HL-60 (cell line): ENCODE results near the gene ANKRD44.

Source experiments
- DNase-seq, 2 experiments: peaks; one replicate each; pipeline ENCODE4 v3.0.0-alpha.2; 2010 to 2020; ENCODE audit warnings: low read depth in 1 of 2, low spot score in 1 of 2
- H3K27ac ChIP-seq: fragments of 250-450 bp; sonication (Bioruptor Pico); replicated peaks from 2 replicates; pipeline ENCODE4 v1.5.1; 2020; ENCODE audit warnings: mild to moderate bottlenecking, moderate library complexity
- H3K27me3 ChIP-seq: fragments of 250-450 bp; sonication (Bioruptor Pico); 2 replicates; pipeline ENCODE4 v1.5.1; 2021; ENCODE audit warnings: mild to moderate bottlenecking, moderate library complexity; ENCODE audit not compliant: insufficient read depth, poor library complexity, severe bottlenecking
- H3K4me3 ChIP-seq: replicated peaks from 2 replicates; pipeline ENCODE4 v1.5.1; 2011; ENCODE audit warnings: mild to moderate bottlenecking, control low read depth, low read length; ENCODE audit not compliant: insufficient read depth
- GABPA ChIP-seq: IDR thresholded peaks from 2 replicates; pipeline ENCODE4 v1.6.1; 2012; ENCODE audit warnings: low read depth
- POLR2AphosphoS5 ChIP-seq: IDR thresholded peaks from 2 replicates; pipeline ENCODE4 v1.6.1; 2012; ENCODE audit warnings: low read depth
- SPI1 ChIP-seq: IDR thresholded peaks from 2 replicates; pipeline ENCODE4 v1.6.1; 2012; ENCODE audit warnings: low read depth, mild to moderate bottlenecking, borderline replicate concordance
- TF ChIP-seq, protein P1 (sequence below): IDR thresholded peaks from 2 replicates; pipeline ENCODE4 v1.6.1; 2012; ENCODE audit warnings: low read depth; ENCODE audit not compliant: insufficient replicate concordance
- TF ChIP-seq, protein P2 (sequence below): IDR thresholded peaks from one replicate; pipeline ENCODE4 v1.5.1; 2011; ENCODE audit warnings: low read length, control low read depth, inconsistent platforms; ENCODE audit not compliant: insufficient read depth

The ANKRD44 gene

DNA sequence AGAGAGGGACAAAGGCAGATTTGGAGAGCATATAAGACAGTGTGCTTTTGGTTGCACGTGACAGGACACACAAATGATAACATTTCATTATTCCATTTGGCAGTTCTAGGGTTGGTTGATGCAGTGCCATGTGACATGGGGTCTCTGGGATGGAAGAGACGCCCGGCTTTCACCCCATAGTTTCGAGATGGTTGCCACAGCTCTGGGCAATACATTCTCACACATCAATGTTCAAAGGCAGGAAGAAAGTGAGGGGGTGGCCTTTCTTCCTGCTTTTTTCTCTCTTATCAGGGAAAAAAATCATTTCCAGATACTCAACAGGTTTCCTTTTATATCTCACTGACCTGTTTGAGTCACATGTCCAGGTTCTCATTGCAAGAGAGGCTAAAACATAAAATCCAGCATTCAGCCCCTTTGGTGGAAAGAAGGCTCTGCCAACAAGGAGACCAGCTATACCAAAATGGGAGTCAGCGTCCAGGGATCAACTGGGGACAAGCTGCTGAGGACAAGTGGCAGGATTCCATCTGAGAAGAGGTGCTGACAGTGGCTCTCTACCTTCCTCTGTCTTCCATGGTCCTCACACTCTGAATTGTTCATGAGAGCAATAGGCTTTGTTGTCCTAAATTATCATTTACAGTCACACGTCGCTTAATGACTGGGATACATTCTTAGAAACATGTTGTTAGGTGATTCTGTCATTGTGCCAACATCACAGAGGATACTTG, 29.1 kb upstream of the ANKRD44 start:
- H3K27ac ChIP-seq: no peak overlapping the region
- no peak for DNase-seq
- TF ChIP-seq SPI1: no peak
- TF ChIP-seq, protein P1, sequence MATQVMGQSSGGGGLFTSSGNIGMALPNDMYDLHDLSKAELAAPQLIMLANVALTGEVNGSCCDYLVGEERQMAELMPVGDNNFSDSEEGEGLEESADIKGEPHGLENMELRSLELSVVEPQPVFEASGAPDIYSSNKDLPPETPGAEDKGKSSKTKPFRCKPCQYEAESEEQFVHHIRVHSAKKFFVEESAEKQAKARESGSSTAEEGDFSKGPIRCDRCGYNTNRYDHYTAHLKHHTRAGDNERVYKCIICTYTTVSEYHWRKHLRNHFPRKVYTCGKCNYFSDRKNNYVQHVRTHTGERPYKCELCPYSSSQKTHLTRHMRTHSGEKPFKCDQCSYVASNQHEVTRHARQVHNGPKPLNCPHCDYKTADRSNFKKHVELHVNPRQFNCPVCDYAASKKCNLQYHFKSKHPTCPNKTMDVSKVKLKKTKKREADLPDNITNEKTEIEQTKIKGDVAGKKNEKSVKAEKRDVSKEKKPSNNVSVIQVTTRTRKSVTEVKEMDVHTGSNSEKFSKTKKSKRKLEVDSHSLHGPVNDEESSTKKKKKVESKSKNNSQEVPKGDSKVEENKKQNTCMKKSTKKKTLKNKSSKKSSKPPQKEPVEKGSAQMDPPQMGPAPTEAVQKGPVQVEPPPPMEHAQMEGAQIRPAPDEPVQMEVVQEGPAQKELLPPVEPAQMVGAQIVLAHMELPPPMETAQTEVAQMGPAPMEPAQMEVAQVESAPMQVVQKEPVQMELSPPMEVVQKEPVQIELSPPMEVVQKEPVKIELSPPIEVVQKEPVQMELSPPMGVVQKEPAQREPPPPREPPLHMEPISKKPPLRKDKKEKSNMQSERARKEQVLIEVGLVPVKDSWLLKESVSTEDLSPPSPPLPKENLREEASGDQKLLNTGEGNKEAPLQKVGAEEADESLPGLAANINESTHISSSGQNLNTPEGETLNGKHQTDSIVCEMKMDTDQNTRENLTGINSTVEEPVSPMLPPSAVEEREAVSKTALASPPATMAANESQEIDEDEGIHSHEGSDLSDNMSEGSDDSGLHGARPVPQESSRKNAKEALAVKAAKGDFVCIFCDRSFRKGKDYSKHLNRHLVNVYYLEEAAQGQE: no peak
- TF ChIP-seq POLR2AphosphoS5: no peak
- TF ChIP-seq GABPA: no peak

DNA sequence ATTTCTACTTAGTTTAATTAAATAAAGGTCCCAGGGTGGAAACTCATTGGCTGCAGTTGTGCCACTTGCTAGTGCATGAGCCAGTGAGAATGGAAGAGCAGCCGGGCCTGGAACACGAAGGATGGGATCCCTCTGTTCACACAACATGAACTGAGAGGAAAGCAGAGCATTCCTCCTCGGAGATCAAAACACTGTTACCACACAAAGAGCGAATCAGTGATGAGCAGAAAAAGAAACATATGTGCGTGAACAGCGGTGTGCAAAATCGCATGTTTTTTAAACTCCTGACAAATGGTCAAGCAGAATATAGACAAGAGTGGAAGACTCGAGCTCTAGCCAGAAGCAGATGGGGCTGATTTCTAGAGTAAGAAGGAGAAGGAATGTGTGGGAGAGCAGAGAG, 28.4 kb upstream of the ANKRD44 start:
- no peak for TF ChIP-seq GABPA
- TF ChIP-seq, protein P1: no peak
- no peak for TF ChIP-seq SPI1
- TF ChIP-seq POLR2AphosphoS5: no peak
- TF ChIP-seq, protein P2, sequence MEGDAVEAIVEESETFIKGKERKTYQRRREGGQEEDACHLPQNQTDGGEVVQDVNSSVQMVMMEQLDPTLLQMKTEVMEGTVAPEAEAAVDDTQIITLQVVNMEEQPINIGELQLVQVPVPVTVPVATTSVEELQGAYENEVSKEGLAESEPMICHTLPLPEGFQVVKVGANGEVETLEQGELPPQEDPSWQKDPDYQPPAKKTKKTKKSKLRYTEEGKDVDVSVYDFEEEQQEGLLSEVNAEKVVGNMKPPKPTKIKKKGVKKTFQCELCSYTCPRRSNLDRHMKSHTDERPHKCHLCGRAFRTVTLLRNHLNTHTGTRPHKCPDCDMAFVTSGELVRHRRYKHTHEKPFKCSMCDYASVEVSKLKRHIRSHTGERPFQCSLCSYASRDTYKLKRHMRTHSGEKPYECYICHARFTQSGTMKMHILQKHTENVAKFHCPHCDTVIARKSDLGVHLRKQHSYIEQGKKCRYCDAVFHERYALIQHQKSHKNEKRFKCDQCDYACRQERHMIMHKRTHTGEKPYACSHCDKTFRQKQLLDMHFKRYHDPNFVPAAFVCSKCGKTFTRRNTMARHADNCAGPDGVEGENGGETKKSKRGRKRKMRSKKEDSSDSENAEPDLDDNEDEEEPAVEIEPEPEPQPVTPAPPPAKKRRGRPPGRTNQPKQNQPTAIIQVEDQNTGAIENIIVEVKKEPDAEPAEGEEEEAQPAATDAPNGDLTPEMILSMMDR: no peak
- no peak overlapping the region for H3K27ac ChIP-seq
- H3K27me3 ChIP-seq: no peaks in the 10 kb centered on the region
- no peak overlapping the region for H3K4me3 ChIP-seq
- DNase-seq: no peak

More for the DNA sequence above, 29.1 kb upstream of the ANKRD44 start:
- Histone ChIP-seq H3K27me3 (no peaks in the 10 kb centered on the region), H3K4me3 (no peak overlapping the region)

DNA sequence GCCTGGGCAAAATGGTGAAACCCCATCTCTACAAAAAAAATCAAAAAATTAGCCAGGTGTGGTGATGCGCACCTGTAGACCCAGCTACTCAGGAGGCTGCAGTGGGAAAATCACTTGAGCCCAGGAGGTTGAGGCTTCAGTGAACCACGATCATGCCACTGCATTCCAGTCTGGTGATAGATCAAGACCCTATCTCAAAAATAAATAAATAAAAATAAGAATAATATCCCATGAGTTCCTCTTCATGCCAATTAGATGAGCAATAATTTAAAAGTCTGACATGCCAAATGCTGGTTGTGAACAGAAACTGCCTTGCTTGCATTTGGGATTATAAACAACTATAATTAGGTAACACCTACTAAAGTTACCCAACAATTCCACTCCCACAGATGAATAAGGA, 22.1 kb upstream of the ANKRD44 start:
- Histone ChIP-seq H3K27ac (no peak overlapping the region), H3K4me3 (no peak overlapping the region), H3K27me3 (no peaks in the 10 kb centered on the region)
- TF ChIP-seq POLR2AphosphoS5 (no peak), SPI1 (no peak), GABPA (no peak)
- TF ChIP-seq, protein P2: no peak
- TF ChIP-seq, protein P1: no peak
- DNase-seq: no peak
